GM21447 (cell line): ENCODE measurements around the gene MAPK9.
"Not testable (repeated sequence)": the region's sequence is repeated elsewhere in the genome, so short reads cannot be mapped to it uniquely, and the experiment has no call there.

Experiments used
- ATAC-seq: cut with Tn5 transposase; IDR thresholded peaks from one replicate; pipeline ENCODE4 v1.9.1; 2021; ENCODE audit not compliant: unreplicated experiment

The MAPK9 gene

DNA sequence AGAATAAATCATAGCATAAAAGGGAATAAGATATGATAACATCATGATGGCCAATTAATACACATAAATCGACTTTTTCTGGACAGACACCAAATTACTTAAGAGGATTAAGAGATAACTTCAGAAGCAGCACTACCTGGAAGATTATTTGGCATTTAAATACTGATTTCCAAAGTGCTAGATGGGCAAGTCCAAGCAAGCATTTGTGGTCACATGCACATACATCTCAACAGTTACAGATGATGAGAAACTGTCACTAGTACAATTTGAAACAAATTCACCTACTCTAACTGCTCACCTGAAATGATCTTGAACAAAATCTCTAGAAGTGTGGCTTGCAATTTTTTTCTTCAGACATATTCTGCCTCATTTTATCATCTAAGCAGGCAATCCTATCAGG lies 56.0 kb downstream of the MAPK9 start:
- no peak for ATAC-seq

DNA sequence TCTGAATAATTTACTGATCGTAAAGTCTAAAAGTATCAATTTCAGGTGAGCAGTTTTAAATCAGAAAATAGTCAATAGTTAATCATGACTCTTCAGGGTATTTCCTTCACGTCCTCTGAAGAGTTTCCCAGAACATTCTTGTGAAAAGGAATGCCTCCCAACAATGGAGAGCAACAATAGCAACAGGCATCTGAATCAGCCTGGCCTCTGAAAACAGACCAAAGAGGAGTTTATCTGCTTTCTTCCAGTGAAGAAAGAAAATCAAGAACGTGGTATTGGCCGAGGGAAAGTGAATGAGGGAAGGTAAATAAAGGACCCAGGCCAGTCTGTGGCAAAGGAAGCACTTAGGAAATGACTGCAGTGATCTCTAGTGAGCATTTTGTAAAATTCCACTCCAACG lies 56.8 kb downstream of the MAPK9 start:
- ATAC-seq: no peak

DNA sequence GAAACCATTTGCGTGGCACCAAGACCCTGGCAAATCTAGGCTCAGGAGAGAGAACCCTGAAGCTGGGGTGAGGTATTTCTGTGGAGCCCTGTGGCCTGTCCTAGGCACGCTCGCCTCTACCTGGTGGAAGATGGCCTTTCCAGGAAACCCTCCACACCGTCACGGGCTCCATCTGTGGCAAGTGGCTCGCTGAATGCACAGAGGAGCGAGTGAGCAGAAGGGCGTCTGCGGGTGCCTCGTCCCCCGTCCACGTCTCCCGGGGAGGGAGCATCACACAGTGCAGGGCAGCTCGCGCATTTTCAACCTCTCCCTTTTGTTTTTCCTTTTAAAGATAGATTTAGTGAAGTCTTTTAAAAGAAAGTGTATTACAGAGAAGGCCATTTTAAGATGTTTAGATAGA lies 57.6 kb downstream of the MAPK9 start:
- ATAC-seq: no peak

DNA sequence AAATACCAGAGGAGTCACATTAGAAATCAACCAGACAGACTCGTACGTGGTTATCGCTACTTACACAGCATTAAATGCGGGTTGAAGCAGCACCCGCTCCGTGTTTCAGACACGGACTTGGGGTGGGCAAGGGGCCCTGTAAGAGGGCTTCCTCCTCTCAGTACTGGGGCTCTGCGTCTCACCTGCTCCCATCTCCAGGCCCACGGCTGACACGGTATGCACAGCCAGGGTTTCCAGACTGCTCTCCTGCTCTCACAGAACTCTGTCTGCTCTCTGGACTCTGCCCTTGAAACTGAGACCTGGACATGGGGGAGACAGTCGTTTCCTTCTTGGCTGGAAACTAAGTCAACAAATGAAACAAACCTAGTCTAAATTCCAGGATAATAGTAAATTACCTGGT lies 58.2 kb downstream of the MAPK9 start:
- no peak for ATAC-seq

DNA sequence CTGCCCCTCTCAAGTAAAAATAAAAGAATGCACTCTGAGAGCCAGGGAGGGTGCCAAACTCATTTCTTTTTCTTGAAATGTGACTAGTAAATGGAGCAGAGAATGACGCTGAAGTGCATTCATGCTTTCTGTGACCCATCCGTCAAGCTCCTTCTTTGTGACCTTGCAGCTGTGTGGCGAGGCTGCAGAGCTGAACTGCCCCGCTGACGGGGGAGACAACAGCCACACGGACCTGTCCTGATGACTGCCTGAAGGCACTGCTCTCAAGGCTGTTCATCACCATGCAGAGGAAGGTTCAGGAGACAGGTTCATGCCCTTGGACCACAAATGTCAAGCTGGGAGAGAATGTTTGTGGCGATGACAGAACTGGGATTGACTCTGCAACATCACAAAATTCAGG lies 61.9 kb downstream of the MAPK9 start:
- ATAC-seq: no peak

DNA sequence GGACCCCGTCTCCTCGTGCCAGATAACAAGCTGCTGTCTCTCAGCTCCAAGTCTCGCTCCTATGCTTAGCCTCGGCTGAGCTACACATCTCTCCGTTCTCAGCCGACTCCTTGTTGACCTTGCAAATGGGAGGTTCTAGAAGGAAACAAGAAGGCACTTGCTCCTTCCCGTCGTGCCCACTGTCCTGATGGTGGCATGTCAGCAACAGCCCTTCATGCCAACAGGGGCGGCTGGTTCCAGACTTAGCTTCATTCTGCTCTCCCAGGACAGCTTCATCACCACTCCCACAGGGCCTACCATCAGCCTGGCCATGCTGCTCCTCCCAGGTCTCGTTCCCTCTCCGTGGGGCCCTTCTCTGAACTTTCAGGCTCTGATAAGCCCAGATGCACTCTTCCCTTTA lies 69.8 kb downstream of the MAPK9 start:
- ATAC-seq: no peak

DNA sequence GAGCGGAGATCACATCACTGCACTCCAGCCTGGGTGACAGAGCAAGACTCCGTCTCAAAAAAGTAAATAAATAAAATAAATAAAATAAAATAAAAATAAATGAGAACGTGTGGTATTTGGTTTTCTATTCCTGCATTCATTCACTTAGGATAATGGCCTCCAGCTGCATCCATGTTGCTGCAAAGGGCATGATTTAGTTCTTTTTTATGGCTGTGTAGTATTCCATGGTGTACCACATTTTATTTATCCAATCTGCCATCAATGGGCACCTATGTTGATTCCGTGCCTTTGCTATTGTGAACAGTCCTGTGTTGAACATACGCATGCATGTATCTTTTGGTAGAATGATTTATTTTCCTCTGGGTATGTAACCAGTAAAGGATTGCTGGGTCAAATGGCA lies 74.1 kb downstream of the MAPK9 start:
- ATAC-seq: no peak

DNA sequence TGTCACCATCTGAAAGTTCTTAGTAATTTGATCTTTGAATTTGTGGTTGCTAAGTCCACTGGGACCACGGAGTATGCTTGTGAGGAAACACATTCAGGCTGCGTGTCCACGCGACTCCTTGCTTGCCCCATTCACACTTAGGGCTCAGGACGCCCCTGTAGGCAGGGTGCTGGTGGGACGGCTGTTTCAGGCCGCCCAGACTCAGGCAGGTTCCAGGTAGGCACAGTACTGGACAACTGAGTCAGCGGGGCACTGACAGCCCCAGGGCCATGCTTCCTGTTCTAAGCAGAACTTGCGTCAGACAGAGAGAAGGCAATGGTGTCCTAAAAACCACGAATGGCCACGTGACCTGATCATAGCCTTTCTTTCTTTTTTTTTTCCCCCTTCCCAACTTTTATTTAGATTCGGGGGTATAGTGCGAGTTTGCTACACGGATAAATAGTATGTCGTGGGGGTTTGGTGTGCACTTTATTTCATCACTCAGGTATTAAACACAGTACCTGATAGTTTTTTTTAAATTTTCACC lies 75.2 kb downstream of the MAPK9 start:
- no peak for ATAC-seq

DNA sequence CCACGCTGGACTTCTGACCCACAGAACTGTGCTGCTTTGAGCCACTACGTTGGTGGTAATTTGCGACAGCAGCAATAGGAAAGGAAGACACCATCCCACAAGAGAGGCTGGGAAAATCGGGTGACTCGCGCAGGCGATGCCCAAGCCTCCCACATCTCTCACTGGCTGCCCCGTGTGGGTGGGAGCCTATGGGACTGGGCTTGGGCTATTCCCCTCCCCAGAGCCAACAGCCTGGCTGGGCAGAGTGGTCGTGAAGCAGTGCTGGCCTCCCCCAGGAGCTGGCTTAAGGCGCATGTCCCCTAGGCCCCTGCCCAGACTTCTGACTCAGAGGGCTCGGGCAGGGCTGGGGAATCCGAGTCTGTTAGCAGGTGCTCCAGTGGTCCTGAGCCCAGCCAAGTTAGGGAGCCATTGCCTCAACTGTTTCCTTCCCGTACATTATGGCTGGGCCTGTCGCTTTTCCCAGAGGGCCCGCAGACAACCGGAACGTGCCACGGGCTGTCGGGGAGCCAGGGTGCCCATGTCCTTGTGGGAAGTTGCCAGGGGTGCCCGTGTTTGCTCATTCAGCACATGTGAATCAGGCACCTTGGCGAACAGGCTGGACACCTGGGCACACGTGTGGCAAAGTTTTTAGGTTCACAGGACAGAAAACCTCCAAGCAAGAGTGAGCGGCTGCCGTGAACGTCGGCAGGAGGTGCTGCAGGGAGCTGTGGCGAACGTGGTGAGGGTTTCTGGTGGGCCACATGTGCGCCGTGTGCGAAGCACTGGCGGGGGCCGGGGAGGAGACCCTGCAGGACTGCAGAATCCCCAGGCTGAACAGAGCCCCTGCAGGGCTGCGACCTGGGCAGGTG lies 75.9 kb downstream of the MAPK9 start:
- no peak for ATAC-seq

DNA sequence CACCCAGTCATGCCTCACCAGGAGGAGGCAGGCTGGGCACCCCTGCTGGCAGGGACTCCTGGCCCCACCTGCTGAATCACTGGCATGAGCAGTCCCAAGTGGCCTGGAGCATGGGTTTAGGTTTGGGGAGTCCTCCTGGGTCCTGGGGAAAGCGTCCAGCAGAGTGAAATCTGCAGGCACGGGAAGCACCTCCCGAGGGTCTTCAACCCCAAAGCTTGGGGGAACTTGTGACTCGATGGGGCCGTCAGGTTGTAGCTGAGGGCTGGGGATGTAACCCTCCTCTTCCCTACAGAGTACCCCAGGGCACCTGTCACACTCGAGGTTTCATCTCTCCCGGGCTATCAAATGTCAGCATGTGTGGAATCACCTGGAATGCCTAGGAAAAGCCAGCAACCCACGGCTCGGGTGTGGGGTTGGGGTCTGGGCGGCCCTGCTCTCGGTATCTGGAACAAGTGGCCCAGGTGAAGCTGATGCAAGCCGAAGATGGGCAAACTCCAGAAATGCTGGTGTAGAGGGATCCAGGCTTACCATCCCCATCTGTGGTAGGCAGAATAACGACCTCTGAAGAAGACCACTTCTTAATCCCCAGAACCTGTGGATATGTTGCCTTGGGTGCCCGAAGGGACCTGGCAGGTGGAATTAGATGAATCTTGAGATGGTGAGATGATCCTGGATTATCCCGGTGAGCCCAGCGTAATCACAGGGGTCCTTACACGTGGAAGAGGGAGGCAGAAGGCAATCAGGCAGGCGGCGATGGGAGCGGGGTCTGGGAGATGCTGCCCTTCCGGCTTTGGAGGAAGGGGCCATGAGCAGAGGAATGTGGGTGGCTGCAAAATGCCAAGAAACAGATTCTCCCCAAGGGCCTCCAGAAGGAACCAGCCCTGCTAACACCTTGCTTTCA lies 76.8 kb downstream of the MAPK9 start:
- ATAC-seq: no peak

DNA sequence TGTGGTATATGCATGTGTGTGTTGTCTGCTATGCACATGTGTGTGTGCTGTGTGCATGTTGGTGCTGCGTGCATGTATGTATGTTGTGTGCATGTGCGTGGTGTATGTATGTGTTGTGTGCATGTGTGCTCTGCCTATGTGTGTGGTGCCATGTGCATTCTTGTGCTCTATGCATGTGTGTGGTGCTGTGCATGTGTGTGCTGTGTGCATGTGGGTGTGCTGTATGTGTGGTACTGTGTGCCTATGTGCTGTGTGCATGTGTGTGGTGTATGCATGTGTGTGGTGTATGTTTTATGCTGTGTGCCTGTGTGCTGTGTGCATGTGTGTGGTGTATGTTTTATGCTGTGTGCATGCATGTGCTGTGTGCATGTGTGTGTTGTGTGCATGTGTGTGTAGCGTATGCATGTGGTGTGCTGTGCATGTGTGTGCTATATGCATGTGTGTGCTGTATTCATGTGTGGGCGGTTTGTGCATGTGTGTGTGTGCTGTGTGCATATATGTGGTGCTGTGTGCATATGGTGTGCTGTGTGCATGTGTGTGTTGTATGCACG lies 78.2 kb downstream of the MAPK9 start:
- ATAC-seq: no peak

DNA sequence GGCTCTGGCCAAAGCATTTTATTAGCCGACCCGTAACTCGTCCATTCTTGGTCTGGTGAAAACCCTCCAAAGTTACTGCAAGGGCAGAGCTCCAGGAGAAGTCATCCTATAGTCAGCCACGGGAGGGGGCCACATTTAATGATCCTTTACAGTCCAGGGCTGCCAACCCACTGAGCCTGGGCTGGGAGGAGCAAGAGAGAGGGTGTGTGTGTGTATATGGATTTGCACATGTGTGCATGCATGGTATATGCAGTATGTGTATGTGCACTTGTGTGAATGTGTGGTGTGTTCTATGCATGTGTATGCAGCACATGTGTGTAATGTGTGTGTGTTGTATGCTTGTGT lies 78.7 kb downstream of the MAPK9 start:
- ATAC-seq: no peak

DNA sequence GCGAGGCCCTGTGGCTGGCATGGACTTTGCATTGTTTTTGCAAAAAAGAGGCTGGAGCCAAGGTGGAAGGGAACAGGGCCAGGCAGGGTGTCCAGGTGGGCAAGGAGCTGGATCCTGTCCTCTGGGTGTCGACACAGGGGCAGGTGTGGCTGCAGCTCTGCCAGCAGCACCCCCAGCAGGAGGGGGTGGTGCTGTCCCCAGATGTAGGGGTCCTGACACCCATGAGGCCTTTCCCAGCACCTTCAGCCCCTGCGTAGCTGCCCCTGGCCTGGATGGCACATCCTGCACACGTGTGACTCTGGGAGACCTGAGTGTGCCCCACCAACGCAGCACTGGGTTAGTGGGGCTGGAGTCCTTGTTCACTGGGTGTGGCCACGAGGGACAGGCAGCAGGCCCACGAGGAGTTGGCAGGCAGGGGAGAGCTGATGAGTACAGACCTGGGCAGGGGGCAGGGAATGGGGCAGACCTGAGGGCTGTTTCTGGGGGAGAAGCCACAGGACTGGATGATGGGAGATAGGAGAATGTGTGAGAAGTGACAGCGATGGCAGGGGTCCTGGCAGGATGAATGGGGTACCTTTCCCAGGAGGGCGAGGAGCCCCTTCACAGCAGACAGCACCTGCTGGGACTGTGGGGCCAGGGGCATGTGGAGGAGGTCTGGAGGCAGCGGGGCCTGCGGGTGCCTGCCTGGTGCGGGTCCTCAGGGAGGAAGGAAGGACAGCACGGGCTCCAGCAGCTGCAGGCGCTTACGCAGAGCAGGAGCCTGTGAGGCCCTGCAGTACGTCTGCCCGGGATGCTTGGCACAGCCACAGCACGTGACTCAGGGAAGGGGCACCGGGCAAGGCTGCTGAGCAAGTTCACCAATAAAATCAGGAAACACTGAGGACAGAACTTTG lies 79.3 kb downstream of the MAPK9 start:
- ATAC-seq: no peak

DNA sequence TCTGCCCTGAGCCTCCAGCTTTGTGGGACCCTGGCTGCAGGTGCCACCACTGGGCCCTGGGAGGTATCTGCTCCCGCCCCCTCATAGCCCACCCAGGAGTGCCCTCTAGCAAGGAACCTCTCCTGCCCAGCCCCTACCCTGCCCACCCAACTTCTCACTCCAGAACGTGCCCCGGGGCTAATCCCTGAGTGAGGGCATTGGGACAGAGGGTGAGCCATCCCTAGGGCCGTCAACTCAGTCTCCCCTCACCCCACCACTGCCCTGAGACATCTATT lies 80.2 kb downstream of the MAPK9 start:
- no peak for ATAC-seq

DNA sequence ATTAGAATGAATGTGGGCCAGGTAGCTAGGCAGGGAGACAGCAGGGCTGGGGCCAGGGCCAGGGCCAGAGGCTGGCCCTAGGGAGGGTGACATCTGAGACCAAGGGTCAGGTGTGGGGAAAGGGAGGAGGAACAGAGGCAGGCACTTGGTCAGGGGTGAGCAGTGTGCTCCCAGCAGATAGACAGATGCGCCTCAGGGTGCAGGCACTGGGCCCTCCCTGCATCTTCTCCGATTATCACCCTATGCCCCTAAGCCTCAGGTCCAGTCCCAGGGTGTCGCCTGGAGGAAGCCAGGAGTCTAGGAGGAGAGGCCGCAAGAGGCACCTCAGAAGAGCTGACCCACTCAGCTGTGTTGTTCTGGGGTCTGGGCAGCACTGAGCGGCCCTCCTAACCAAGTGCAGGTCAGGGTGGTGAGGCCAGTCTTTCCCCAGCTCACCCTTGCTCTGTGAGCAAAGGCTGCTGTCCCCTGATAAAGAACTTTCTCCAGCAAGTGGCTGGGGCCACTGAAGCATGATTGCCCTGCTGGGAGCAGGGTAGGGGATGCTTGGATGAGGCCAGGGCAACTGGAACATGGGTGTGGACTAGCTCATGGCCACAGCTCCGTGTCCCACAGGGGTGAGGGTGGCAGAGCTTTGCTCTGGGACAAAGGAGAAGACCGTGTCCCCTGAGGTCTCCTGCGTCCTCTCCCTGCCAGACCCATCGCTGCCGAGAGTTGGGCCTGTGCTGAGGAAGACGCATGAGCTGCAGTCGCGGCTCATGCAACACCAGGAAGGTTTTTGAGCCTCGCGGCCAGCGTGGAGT lies 80.7 kb downstream of the MAPK9 start:
- no peak for ATAC-seq

DNA sequence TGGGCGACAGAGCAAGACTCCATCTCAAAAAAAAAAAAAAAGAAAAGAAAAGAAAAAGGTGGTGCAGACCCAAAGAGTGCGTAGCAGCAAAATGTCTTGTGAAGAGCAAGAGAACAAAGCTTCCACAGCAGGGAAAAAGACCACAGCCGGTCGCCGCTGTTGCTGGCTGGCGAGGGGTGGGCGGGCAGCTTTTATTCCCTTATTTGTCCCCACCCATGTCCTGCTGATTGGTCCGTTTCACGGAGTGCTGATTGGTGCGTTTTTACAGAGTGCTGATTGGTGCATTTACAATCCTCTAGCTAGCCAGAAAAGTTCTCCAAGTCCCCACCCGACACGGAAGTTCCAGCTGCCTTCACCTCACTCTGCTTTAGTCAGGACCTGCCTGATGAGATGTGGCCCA lies 81.8 kb downstream of the MAPK9 start:
- ATAC-seq: not testable (repeated sequence)

DNA sequence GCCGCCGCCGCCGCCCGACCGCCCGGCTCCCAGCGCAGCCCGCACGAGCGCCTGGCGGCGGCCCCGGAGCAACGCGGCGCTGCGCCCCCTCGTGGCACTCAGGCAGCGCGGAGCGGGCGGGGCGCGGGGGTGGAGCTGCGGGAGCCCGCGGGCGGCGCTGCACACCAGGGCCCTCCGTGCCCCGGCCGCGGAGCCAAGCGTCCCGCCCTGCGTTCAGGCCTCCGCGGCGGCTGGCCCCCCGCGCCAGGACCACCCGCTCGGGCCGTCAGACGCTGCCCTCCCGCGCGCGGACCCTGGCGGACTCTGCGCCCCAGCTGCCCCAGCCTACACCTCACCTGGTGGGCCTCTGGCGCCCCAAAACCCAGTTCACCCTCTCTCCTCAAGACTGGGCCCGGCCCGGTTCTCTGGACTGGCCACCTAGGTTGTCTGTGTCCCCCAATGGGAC lies 82.7 kb downstream of the MAPK9 start, which contains the start of gene RASGEF1C:
TSS of gene RASGEF1C (minus strand) at position 75 of the 445 bp plus-strand sequence. CDS start 71,159 bp downstream, outside the sequence.
- no peak for ATAC-seq

DNA sequence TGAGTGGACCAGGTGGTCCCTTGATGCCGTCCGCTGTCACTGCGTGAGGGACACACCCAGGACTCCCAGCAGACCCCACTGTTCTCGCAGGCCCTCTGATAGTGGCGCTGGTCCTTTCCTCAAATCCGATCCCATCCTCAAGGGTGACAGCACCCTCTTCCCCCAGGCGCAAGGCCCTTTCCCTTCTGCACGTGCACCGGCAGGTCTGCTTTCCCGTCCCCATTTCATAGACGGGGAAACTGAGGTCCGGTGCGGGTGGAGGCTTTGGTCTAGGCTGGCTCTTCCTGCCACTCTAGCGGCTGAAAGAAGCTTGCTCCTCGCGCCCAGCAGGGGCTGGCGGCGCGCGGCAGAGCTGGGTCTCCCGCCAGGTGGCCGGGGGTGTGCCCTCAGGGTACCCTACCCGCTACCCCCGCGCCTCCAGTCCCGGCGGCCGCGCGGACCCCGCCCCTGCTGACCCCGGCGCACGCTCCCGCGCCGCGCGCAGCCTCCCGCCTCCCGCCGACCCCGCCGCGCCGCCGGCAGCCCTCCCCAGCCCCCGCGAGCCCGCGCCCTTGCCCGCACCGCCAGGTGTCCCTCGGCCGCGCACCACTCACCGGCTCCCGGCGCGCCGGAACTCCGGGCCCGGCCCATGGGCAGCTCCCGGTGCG lies 83.3 kb downstream of the MAPK9 start:
- no peak for ATAC-seq

DNA sequence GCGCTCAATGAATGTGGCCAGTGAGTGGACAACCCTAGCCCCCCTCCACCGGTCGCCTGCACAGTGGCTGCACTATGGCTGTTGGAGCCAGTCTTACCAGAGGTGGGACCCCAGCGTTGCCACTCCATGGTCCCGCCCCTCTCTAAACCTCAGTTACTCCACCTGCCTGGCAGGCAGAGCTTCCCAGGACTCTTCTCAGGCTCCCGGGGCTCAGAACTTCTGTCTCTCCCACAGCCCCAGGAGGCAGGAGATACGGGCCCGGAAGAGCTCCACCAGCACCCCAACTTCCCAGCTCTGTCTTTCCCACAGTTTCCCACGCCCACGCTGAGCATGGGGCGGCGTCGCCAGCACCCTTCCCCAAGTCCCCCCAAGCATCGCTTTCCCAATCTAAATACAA lies 83.8 kb downstream of the MAPK9 start:
- ATAC-seq: no peak
